ENCODE data around the gene IMPG2. TPM values are rescaled to one million over a fixed set of nuclear protein-coding genes. Genes with fewer than 3 reads are reported as not detected.
A peak's percentile ranks its signal among the peaks of the same experiment; 100 is the strongest.

The IMPG2 gene
- total RNA-seq, 2 experiments from 2014 or later, result 0.45 to 0.66 TPM

GRCh38 chr3:101229681-101230080 is 90.7 kb downstream of the IMPG2 start:
- intact Hi-C loops (cut with DNase I, micrococcal nuclease), result no loop called here
- peak in 1 of 14 experiments; percentile 2 for DNase-seq
- POLR2A ChIA-PET, result no interaction called here

GRCh38 chr3:101228441-101228840 is 91.9 kb downstream of the IMPG2 start:
- Histone ChIP-seq H3K4me3 (ENCODE audit: low read length) (no peak overlapping the region), H3K36me3 (ENCODE audit: insufficient read depth, low read length) (no peaks in the 10 kb centered on the region), H3K27me3 (ENCODE audit: control insufficient read depth in 1 of 2, insufficient read depth in 2 of 2, low read length in 2 of 2) (no peaks in the 10 kb centered on the region), H3K4me1 (ENCODE audit: insufficient read depth, low read length) (no peaks in the 10 kb centered on the region), H3K27ac (ENCODE audit: low read depth in 1 of 2, low read length in 2 of 2) (no peak overlapping the region), H3K9me3 (ENCODE audit: control insufficient read depth in 1 of 2, insufficient read depth in 1 of 2, low read length in 2 of 2) (no peaks in the 10 kb centered on the region)
- no peak overlapping the region for H3K27ac Mint-ChIP-seq
- H3K9me3 Mint-ChIP-seq, result no peaks in the 10 kb centered on the region
- H3K27me3 Mint-ChIP-seq, result no peaks in the 10 kb centered on the region
- POLR2A ChIA-PET, result no interaction called here
- H3K4me1 Mint-ChIP-seq (ENCODE audit: low read depth), result no peaks in the 10 kb centered on the region
- ATAC-seq (ENCODE audit: poor library complexity) (no peak), DNase-seq (no peak)
- CTCF ChIA-PET, result no interaction called here
- TF ChIP-seq CTCF (IDR thresholded peaks at IDR 0.05), result no peak
- no peak overlapping the region for H3K4me3 Mint-ChIP-seq
- intact Hi-C loops (cut with DNase I, micrococcal nuclease), result no loop called here
- H3K36me3 Mint-ChIP-seq (ENCODE audit: low read depth), result no peaks in the 10 kb centered on the region

More at GRCh38 chr3:101229681-101230080, 90.7 kb downstream of the IMPG2 start:
- no peak overlapping the region for H3K27ac Mint-ChIP-seq
- no peak overlapping the region for H3K4me3 Mint-ChIP-seq
- no peaks in the 10 kb centered on the region for H3K27me3 Mint-ChIP-seq
- H3K9me3 ChIP-seq (ENCODE audit: control insufficient read depth in 1 of 2, insufficient read depth in 1 of 2, low read length in 2 of 2), result no peaks in the 10 kb centered on the region
- CTCF ChIA-PET, result no interaction called here
- H3K9me3 Mint-ChIP-seq, result no peaks in the 10 kb centered on the region
- ATAC-seq (ENCODE audit: poor library complexity), result no peak
- H3K36me3 ChIP-seq (ENCODE audit: insufficient read depth, low read length), result no peaks in the 10 kb centered on the region
- H3K4me1 Mint-ChIP-seq (ENCODE audit: low read depth), result no peaks in the 10 kb centered on the region
- TF ChIP-seq CTCF (IDR thresholded peaks at IDR 0.05), result no peak
- H3K36me3 Mint-ChIP-seq (ENCODE audit: low read depth), result no peaks in the 10 kb centered on the region
- H3K4me1 ChIP-seq (ENCODE audit: insufficient read depth, low read length), result no peaks in the 10 kb centered on the region
- H3K4me3 ChIP-seq (ENCODE audit: low read length), result no peak overlapping the region
- H3K27ac ChIP-seq (ENCODE audit: low read depth in 1 of 2, low read length in 2 of 2), result no peak overlapping the region
- no peaks in the 10 kb centered on the region for H3K27me3 ChIP-seq (ENCODE audit: control insufficient read depth in 1 of 2, insufficient read depth in 2 of 2, low read length in 2 of 2)

GRCh38 chr3:101224739-101225138 is 95.6 kb downstream of the IMPG2 start:
- no peak for DNase-seq
- H3K27me3 ChIP-seq (ENCODE audit: control insufficient read depth in 1 of 2, insufficient read depth in 2 of 2, low read length in 2 of 2), result no peaks in the 10 kb centered on the region
- no peak overlapping the region for H3K4me3 ChIP-seq (ENCODE audit: low read length)
- no peak for ATAC-seq (ENCODE audit: poor library complexity)
- no peak for TF ChIP-seq CTCF (IDR thresholded peaks at IDR 0.05)
- no peaks in the 10 kb centered on the region for H3K36me3 ChIP-seq (ENCODE audit: insufficient read depth, low read length)
- intact Hi-C loops (cut with DNase I, micrococcal nuclease), result no loop called here
- Mint-ChIP-seq H3K36me3 (ENCODE audit: low read depth) (no peaks in the 10 kb centered on the region), H3K9me3 (no peaks in the 10 kb centered on the region), H3K4me1 (ENCODE audit: low read depth) (no peaks in the 10 kb centered on the region), H3K4me3 (no peak overlapping the region), H3K27ac (no peak overlapping the region), H3K27me3 (no peaks in the 10 kb centered on the region)
- ChIA-PET POLR2A (no interaction called here), CTCF (no interaction called here)
- H3K9me3 ChIP-seq (ENCODE audit: control insufficient read depth in 1 of 2, insufficient read depth in 1 of 2, low read length in 2 of 2), result peaks cover 0 to 2% of the 10 kb centered on the region in 2 experiments
- H3K27ac ChIP-seq (ENCODE audit: low read depth in 1 of 2, low read length in 2 of 2), result no peak overlapping the region
- no peaks in the 10 kb centered on the region for H3K4me1 ChIP-seq (ENCODE audit: insufficient read depth, low read length)
